Fibroblast of pulmonary artery (primary cell): Measurements from ENCODE around the gene LONRF2.

ENCODE experiments used
- DNase-seq: peaks from one replicate; pipeline ENCODE4 v3.0.0-alpha.2; 2010; ENCODE audit warnings: low read depth
- H3K4me3 ChIP-seq: replicated peaks from 2 replicates; pipeline ENCODE4 v1.5.1; 2011; ENCODE audit warnings: low read depth, mild to moderate bottlenecking, control low read depth, low read length, moderate library complexity
- TF ChIP-seq, protein P1 (sequence below): IDR thresholded peaks from 2 replicates; pipeline ENCODE4 v1.5.1; 2011; ENCODE audit warnings: mild to moderate bottlenecking, control low read depth, low read length, inconsistent platforms; ENCODE audit errors: missing control alignments

LONRF2 gene

DNA sequence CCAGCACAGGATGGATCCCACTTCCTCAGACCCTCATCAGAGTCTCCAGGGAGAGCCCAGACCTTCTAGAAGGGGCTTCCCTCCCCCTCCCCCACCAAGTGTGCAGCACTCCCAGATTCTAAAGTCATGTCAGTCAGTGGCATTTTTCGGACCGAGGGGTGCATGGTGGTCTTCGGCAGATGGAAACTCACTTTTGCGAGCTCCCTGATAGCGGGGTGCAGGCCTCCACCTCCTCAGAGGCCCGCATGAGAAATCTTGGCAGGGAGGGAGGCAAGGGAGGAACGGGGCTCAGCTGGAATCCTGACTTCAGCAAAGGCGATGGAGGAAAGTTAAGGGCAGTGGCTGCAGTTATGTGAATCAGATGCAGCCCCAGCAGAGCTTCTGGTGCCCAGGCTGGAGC is 58.2 kb downstream of the LONRF2 start:
- TF ChIP-seq, protein P1, sequence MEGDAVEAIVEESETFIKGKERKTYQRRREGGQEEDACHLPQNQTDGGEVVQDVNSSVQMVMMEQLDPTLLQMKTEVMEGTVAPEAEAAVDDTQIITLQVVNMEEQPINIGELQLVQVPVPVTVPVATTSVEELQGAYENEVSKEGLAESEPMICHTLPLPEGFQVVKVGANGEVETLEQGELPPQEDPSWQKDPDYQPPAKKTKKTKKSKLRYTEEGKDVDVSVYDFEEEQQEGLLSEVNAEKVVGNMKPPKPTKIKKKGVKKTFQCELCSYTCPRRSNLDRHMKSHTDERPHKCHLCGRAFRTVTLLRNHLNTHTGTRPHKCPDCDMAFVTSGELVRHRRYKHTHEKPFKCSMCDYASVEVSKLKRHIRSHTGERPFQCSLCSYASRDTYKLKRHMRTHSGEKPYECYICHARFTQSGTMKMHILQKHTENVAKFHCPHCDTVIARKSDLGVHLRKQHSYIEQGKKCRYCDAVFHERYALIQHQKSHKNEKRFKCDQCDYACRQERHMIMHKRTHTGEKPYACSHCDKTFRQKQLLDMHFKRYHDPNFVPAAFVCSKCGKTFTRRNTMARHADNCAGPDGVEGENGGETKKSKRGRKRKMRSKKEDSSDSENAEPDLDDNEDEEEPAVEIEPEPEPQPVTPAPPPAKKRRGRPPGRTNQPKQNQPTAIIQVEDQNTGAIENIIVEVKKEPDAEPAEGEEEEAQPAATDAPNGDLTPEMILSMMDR = no peak
- DNase-seq = no peak
- H3K4me3 ChIP-seq = no peak overlapping the region

DNA sequence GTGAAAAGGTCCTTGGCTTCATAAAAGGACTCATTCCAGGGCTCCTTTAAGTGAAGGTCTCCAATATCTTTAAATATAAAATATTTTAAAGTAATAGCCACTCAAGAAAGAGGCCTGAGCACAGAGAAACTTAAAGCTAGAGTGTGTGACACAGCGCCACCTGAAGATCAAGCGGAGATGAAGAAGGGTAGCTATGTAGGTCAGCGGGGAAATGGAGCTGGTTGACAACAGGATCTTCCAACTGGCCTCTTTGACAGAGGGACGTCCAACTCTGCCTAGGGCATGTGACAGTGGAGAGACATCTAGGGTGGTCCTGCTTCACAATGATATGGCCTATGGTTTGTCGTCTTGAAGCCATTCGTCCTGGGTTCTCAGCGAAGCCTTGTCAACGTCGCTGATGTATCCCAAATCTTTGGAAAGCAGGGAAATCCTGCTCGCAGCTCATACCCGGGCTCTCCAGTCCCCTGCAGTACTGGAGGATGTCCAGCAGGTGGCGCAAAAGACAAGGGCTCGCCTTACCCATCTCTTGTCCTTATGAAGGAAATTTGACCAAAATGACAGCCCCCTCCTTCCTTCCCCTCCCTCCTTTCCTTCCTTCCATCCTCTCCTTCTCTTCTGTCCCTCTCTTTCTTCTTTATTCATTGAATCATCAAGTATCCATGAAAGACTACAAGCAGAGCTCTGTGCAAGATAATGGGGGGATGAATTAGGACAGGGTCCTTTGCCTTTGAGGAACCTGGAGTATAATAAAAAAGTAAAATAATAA is 59.6 kb downstream of the LONRF2 start:
- no peak overlapping the region for H3K4me3 ChIP-seq
- peak; percentile 74 for DNase-seq
- TF ChIP-seq, protein P1 = peak; percentile 99

DNA sequence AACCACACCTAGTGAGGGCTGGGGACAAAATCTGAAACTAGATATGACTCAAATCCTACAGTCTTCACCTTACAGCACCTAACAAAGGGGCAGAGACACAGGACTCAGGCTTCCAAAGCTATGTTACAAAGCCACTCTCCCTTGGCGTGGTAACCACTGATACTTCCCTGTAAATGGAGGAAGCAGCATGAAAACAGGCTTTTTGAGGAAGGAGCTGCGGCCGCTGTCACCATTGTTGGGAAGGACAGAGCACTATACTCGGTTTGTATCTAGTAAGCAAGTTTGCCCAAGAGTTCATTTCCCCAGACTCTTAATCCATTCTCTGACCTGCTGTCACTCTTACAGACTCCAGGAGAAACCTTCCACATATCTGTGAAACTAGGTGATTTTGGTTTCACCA is 60.3 kb downstream of the LONRF2 start:
- TF ChIP-seq, protein P1 = no peak
- DNase-seq = no peak
- H3K4me3 ChIP-seq = no peak overlapping the region

DNA sequence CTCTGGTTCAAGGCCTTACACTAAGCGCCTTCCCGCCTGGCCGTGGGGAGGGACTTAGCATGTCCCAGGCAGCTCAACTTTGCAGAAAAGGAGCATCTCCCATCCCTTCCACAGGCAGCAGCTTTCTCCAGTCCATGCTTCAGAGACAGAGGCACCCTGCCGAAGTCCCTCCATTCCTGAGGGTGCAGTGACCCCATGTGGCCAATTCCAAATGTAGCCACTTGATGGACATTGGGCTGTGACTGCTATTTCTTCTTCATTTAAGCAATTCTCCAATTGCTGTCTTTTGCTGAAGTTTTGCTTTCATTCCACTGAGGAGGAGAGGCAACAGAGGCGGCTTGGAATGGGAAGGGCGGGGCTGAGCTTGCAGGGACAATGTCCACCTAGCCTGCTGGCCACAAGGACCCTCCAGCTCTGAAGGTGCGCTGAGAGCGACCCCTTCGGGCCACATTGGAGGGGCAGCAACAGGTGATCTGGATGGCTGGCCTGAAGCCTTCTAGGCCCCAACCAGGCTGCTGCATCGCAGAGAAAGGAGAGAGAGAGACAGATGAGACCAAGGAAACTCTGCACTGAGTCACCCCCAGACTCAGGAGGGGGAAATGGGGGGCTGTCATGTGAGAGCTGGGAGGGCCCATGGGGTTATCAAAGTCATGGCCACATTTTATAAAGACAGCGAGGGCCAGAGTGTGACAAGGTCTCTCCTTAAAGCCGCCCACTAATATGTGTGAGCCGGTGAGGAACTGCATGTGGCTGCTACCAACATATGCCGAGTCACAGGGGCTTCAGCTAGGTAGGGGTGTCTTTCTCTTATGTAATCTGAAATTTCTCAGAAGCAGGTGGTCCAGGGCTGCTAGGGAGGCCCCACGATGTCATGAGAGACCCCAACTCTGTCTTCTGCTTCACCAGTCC is 61.3 kb downstream of the LONRF2 start:
- DNase-seq = peak; percentile 79

DNA sequence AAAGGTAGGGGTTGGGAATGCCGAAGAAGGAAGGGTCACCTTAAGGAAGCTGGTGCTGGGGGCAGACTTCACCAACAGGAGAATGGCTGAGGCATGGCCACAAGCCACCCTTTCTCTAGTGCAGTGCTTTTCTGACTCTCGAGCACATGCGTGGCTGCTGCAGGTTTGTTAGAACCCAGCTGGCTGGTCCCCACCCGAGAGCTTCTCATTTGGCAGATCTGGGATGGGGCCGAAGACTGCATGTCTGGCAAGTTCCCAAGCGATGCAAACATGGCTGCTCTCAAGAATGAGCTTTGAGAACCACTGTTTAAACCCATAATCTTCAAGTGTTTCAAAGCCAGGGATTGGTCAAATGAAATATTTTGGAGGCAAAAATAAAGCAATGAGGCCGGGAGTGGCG is 63.2 kb downstream of the LONRF2 start:
- no peak for DNase-seq
- no peak overlapping the region for H3K4me3 ChIP-seq
- TF ChIP-seq, protein P1 = no peak

More for the DNA sequence above, 61.3 kb downstream of the LONRF2 start:
- H3K4me3 ChIP-seq = no peak overlapping the region
- TF ChIP-seq, protein P1 = peak; percentile 52

DNA sequence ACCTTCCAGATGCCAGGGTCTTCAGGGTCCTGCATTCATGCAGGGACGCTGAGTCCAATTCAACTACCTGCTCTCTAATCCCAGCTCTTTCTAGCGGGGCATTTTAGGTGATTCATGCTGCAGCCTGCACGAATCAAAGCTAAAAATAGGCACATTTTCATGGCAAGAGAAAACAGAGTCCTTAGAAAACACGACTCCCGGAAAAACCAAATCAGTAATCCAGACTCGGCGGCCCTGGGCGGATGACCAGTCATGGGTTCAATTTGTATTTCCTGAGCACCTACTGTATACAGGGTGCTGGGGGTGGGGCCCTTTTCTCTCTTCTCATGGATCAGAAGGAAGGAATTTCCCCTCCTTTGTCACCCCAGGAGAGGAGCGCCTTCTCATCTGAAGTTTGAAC is 64.4 kb downstream of the LONRF2 start:
- no peak overlapping the region for H3K4me3 ChIP-seq
- TF ChIP-seq, protein P1 = no peak
- DNase-seq = no peak
